Measurements from ENCODE around the gene MAPK9. TPM values are rescaled to one million over a fixed set of nuclear protein-coding genes. Genes with fewer than 3 reads are reported as not detected.

MAPK9 gene
- total and polyA plus RNA-seq, 10 donors: 8.9 to 38.5 (median 33.2) TPM

DNA sequence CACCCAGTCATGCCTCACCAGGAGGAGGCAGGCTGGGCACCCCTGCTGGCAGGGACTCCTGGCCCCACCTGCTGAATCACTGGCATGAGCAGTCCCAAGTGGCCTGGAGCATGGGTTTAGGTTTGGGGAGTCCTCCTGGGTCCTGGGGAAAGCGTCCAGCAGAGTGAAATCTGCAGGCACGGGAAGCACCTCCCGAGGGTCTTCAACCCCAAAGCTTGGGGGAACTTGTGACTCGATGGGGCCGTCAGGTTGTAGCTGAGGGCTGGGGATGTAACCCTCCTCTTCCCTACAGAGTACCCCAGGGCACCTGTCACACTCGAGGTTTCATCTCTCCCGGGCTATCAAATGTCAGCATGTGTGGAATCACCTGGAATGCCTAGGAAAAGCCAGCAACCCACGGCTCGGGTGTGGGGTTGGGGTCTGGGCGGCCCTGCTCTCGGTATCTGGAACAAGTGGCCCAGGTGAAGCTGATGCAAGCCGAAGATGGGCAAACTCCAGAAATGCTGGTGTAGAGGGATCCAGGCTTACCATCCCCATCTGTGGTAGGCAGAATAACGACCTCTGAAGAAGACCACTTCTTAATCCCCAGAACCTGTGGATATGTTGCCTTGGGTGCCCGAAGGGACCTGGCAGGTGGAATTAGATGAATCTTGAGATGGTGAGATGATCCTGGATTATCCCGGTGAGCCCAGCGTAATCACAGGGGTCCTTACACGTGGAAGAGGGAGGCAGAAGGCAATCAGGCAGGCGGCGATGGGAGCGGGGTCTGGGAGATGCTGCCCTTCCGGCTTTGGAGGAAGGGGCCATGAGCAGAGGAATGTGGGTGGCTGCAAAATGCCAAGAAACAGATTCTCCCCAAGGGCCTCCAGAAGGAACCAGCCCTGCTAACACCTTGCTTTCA lies 76.8 kb downstream of the MAPK9 start:
- 92 to 93% (median 93%) methylated on average over 21 of the region's 21 CpGs for WGBS, 5 donors
- no peaks in the 10 kb centered on the region for H3K36me3 ChIP-seq
- no peak overlapping the region for H3K27ac ChIP-seq
- no peaks in the 10 kb centered on the region for H3K4me1 ChIP-seq
- H3K9me3 ChIP-seq: peaks cover 14 to 58% (median 54%) of the 10 kb centered on the region in 8 donors
- intact Hi-C loops (cut with DNase I; ENCODE audit: low total_unique reads): no loop called here
- H3K27me3 ChIP-seq (replicated peaks in 1 of 7): peaks cover 0 to 31% (median 13%) of the 10 kb centered on the region in 7 donors
- DNase-seq: peak; percentile 42
- H3K4me3 ChIP-seq: no peak overlapping the region
- TF ChIP-seq POLR2A (IDR thresholded peaks at IDR 0.05): no peak
- TF ChIP-seq, protein P1, sequence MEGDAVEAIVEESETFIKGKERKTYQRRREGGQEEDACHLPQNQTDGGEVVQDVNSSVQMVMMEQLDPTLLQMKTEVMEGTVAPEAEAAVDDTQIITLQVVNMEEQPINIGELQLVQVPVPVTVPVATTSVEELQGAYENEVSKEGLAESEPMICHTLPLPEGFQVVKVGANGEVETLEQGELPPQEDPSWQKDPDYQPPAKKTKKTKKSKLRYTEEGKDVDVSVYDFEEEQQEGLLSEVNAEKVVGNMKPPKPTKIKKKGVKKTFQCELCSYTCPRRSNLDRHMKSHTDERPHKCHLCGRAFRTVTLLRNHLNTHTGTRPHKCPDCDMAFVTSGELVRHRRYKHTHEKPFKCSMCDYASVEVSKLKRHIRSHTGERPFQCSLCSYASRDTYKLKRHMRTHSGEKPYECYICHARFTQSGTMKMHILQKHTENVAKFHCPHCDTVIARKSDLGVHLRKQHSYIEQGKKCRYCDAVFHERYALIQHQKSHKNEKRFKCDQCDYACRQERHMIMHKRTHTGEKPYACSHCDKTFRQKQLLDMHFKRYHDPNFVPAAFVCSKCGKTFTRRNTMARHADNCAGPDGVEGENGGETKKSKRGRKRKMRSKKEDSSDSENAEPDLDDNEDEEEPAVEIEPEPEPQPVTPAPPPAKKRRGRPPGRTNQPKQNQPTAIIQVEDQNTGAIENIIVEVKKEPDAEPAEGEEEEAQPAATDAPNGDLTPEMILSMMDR (IDR thresholded peaks at IDR 0.05 in 8 of 11, conservative IDR thresholded peaks at IDR 0.05 in 3 of 11): no peak
- no peak for TF ChIP-seq POLR2AphosphoS5 (IDR thresholded peaks at IDR 0.05)

DNA sequence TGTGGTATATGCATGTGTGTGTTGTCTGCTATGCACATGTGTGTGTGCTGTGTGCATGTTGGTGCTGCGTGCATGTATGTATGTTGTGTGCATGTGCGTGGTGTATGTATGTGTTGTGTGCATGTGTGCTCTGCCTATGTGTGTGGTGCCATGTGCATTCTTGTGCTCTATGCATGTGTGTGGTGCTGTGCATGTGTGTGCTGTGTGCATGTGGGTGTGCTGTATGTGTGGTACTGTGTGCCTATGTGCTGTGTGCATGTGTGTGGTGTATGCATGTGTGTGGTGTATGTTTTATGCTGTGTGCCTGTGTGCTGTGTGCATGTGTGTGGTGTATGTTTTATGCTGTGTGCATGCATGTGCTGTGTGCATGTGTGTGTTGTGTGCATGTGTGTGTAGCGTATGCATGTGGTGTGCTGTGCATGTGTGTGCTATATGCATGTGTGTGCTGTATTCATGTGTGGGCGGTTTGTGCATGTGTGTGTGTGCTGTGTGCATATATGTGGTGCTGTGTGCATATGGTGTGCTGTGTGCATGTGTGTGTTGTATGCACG lies 78.2 kb downstream of the MAPK9 start:
- H3K9me3 ChIP-seq: peaks cover 4 to 44% (median 40%) of the 10 kb centered on the region in 8 donors
- peaks cover 0 to 4% (median 2%) of the 10 kb centered on the region in 6 donors for H3K4me1 ChIP-seq
- H3K27ac ChIP-seq: no peak overlapping the region
- no peaks in the 10 kb centered on the region for H3K36me3 ChIP-seq
- 83 to 93% (median 87%) methylated on average over 5 of the region's 5 CpGs for WGBS, 5 donors
- H3K4me3 ChIP-seq: no peak overlapping the region
- peaks cover 0 to 42% (median 19%) of the 10 kb centered on the region in 7 donors for H3K27me3 ChIP-seq (replicated peaks in 1 of 7)
- no peak for TF ChIP-seq POLR2AphosphoS5 (IDR thresholded peaks at IDR 0.05)
- TF ChIP-seq, protein P1 (IDR thresholded peaks at IDR 0.05 in 8 of 11, conservative IDR thresholded peaks at IDR 0.05 in 3 of 11): no peak
- no peak for TF ChIP-seq POLR2A (IDR thresholded peaks at IDR 0.05)
- intact Hi-C loops (cut with DNase I; ENCODE audit: low total_unique reads): no loop called here
- no peak for DNase-seq

DNA sequence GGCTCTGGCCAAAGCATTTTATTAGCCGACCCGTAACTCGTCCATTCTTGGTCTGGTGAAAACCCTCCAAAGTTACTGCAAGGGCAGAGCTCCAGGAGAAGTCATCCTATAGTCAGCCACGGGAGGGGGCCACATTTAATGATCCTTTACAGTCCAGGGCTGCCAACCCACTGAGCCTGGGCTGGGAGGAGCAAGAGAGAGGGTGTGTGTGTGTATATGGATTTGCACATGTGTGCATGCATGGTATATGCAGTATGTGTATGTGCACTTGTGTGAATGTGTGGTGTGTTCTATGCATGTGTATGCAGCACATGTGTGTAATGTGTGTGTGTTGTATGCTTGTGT lies 78.7 kb downstream of the MAPK9 start:
- H3K9me3 ChIP-seq: peaks cover 1 to 39% (median 35%) of the 10 kb centered on the region in 8 donors
- no peak overlapping the region for H3K27ac ChIP-seq
- no peak overlapping the region for H3K4me3 ChIP-seq
- intact Hi-C loops (cut with DNase I; ENCODE audit: low total_unique reads): no loop called here
- H3K4me1 ChIP-seq: peaks cover 2 to 9% (median 6%) of the 10 kb centered on the region in 6 donors
- WGBS, 5 donors: 9 to 22% (median 12%) methylated on average over 3 to 4 of the region's 4 CpGs
- no peak for DNase-seq
- no peaks in the 10 kb centered on the region for H3K36me3 ChIP-seq
- TF ChIP-seq POLR2A (IDR thresholded peaks at IDR 0.05) (no peak), POLR2AphosphoS5 (IDR thresholded peaks at IDR 0.05) (no peak)
- TF ChIP-seq, protein P1 (IDR thresholded peaks at IDR 0.05 in 8 of 11, conservative IDR thresholded peaks at IDR 0.05 in 3 of 11): no peak
- H3K27me3 ChIP-seq (replicated peaks in 1 of 7): peaks cover 0 to 47% (median 23%) of the 10 kb centered on the region in 7 donors

All from spleen (tissue), 11 donors.